H9 (cell line): ENCODE measurements around the gene ARID3A. TPM values are rescaled to one million over a fixed set of nuclear protein-coding genes. Genes with fewer than 3 reads are reported as not detected.

Experiments used
- DNase-seq: peaks from one replicate; pipeline ENCODE4 v3.0.0-alpha.2; 2017
- H2AFZ ChIP-seq: one replicate; pipeline ENCODE4 v1.6.1; 2013; ENCODE audit warnings: mild to moderate bottlenecking, low read length, control low read depth, moderate library complexity
- H2AK5ac ChIP-seq: 2 replicates; pipeline ENCODE4 v1.6.1; 2013; ENCODE audit warnings: low read length, control low read depth, mixed read lengths; ENCODE audit not compliant: insufficient read length
- H2BK120ac ChIP-seq: one replicate; pipeline ENCODE4 v1.6.1; 2013; ENCODE audit warnings: low read depth, mild to moderate bottlenecking, low read length, control low read depth, inconsistent platforms; ENCODE audit not compliant: poor library complexity, severe bottlenecking
- H2BK12ac ChIP-seq: 2 replicates; pipeline ENCODE4 v1.6.1; 2013; ENCODE audit warnings: low read length, control low read depth, mixed read lengths, low read depth; ENCODE audit not compliant: insufficient read length
- H2BK15ac ChIP-seq: 2 replicates; pipeline ENCODE4 v1.6.1; 2013; ENCODE audit warnings: low read depth, low read length, control low read depth
- H2BK20ac ChIP-seq: one replicate; pipeline ENCODE4 v1.6.1; 2013; ENCODE audit warnings: low read depth, mild to moderate bottlenecking, low read length, control low read depth, inconsistent platforms; ENCODE audit not compliant: poor library complexity, severe bottlenecking
- H2BK5ac ChIP-seq: 2 replicates; pipeline ENCODE4 v1.6.1; 2013; ENCODE audit warnings: low read length, control low read depth, mixed read lengths; ENCODE audit not compliant: insufficient read length
- H3K14ac ChIP-seq: 2 replicates; pipeline ENCODE4 v1.6.1; 2013; ENCODE audit warnings: low read length, control low read depth; ENCODE audit not compliant: insufficient read depth
- H3K18ac ChIP-seq: 2 replicates; pipeline ENCODE4 v1.6.1; 2013; ENCODE audit warnings: low read depth, mild to moderate bottlenecking, mixed read lengths, low read length, control low read depth; ENCODE audit not compliant: insufficient read length
- H3K23ac ChIP-seq: 2 replicates; pipeline ENCODE4 v1.6.1; 2013; ENCODE audit warnings: low read length, control low read depth, mixed read lengths, low read depth; ENCODE audit not compliant: insufficient read length
- H3K23me2 ChIP-seq: 2 replicates; pipeline ENCODE4 v1.6.1; 2013; ENCODE audit warnings: low read depth, mild to moderate bottlenecking, mixed read lengths, low read length, control low read depth; ENCODE audit not compliant: insufficient read length, poor library complexity, severe bottlenecking
- H3K27ac ChIP-seq: 2 replicates; pipeline ENCODE4 v1.5.1; 2013; ENCODE audit warnings: low read length, control low read depth, mixed read lengths, low read depth; ENCODE audit not compliant: insufficient read length
- H3K27me3 ChIP-seq: 2 replicates; pipeline ENCODE4 v1.6.1; 2013; ENCODE audit warnings: low read length, control low read depth, inconsistent platforms; ENCODE audit not compliant: insufficient read depth
- H3K4ac ChIP-seq: 2 replicates; pipeline ENCODE4 v1.6.1; 2013; ENCODE audit warnings: low read depth, mild to moderate bottlenecking, control low read depth, inconsistent platforms, low read length, moderate library complexity
- H3K4me1 ChIP-seq: 2 replicates; pipeline ENCODE4 v1.6.1; 2013; ENCODE audit warnings: low read length, control low read depth, inconsistent platforms; ENCODE audit not compliant: insufficient read depth
- H3K4me2 ChIP-seq: 2 replicates; pipeline ENCODE4 v1.6.1; 2013; ENCODE audit warnings: low read length, control low read depth, mixed read lengths; ENCODE audit not compliant: insufficient read length, insufficient read depth
- H3K56ac ChIP-seq: 2 replicates; pipeline ENCODE4 v1.6.1; 2013; ENCODE audit warnings: low read depth, mild to moderate bottlenecking, mixed read lengths, low read length, control low read depth; ENCODE audit not compliant: insufficient read length
- H3K79me1 ChIP-seq: 2 replicates; pipeline ENCODE4 v1.6.1; 2013; ENCODE audit warnings: low read depth, mild to moderate bottlenecking, moderate library complexity, low read length, control low read depth, inconsistent platforms; ENCODE audit not compliant: insufficient read depth, poor library complexity, severe bottlenecking
- H3K79me2 ChIP-seq: 2 replicates; pipeline ENCODE4 v1.6.1; 2013; ENCODE audit warnings: low read length, control low read depth, inconsistent platforms; ENCODE audit not compliant: insufficient read depth
- H3K9ac ChIP-seq: 2 replicates; pipeline ENCODE4 v1.6.1; 2013; ENCODE audit warnings: low read length, control low read depth, mixed read lengths; ENCODE audit not compliant: insufficient read length; ENCODE audit errors: extremely low read depth
- H3K9me3 ChIP-seq: one replicate; pipeline ENCODE4 v1.6.1; 2013; ENCODE audit warnings: low read depth, low read length, inconsistent platforms; ENCODE audit not compliant: control insufficient read depth
- H3T11ph ChIP-seq: one replicate; pipeline ENCODE4 v1.6.1; 2013; ENCODE audit warnings: mild to moderate bottlenecking, low read length, control low read depth, inconsistent platforms
- H4K20me1 ChIP-seq: one replicate; pipeline ENCODE4 v1.6.1; 2013; ENCODE audit not compliant: control insufficient read depth, insufficient read length, insufficient read depth
- H4K5ac ChIP-seq: 2 replicates; pipeline ENCODE4 v1.6.1; 2013; ENCODE audit warnings: low read depth, mild to moderate bottlenecking, mixed read lengths, low read length, control low read depth; ENCODE audit not compliant: insufficient read length
- H4K8ac ChIP-seq: replicated peaks from 2 replicates; pipeline ENCODE4 v1.6.1; 2013; ENCODE audit warnings: low read length, control low read depth, mixed read lengths, low read depth; ENCODE audit not compliant: insufficient read length
- H4K91ac ChIP-seq: 2 replicates; pipeline ENCODE4 v1.6.1; 2013; ENCODE audit warnings: low read depth, mild to moderate bottlenecking, moderate library complexity, mixed read lengths, low read length, control low read depth; ENCODE audit not compliant: insufficient read length
- H3K27ac Mint-ChIP-seq, 3 experiments: 2 replicates in 2 of 3; 3 replicates in 1 of 3; pipeline ENCODE4 v1.8.0; 2020 to 2021; ENCODE audit warnings: mixed read lengths in 3 of 3, mild to moderate bottlenecking in 1 of 3, moderate library complexity in 1 of 3
- H3K27me3 Mint-ChIP-seq: 2 replicates; pipeline ENCODE4 v1.8.0; 2021; ENCODE audit warnings: low read depth, mild to moderate bottlenecking, moderate library complexity, mixed read lengths
- H3K36me3 Mint-ChIP-seq, 3 experiments: 2 replicates in 2 of 3; 3 replicates in 1 of 3; pipeline ENCODE4 v1.8.0; 2020 to 2021; ENCODE audit warnings: low read depth in 3 of 3, mixed read lengths in 3 of 3; ENCODE audit not compliant: insufficient read depth in 1 of 3
- H3K4me1 Mint-ChIP-seq, 2 experiments: 2 replicates each; pipeline ENCODE4 v1.8.0; 2020; ENCODE audit warnings: mixed read lengths in 2 of 2
- H3K4me3 Mint-ChIP-seq, 2 experiments: 2 replicates in 1 of 2; 3 replicates in 1 of 2; pipeline ENCODE4 v1.8.0; 2020 to 2021; ENCODE audit warnings: mild to moderate bottlenecking in 2 of 2, mixed read lengths in 2 of 2, moderate library complexity in 1 of 2
- H3K9me3 Mint-ChIP-seq, 2 experiments: 2 replicates in 1 of 2; 3 replicates in 1 of 2; pipeline ENCODE4 v1.8.0; 2020; ENCODE audit warnings: mild to moderate bottlenecking in 2 of 2, mixed read lengths in 2 of 2, moderate library complexity in 1 of 2
- CTCF ChIP-seq: fragments of 200-600 bp; sonication (generic); conservative IDR thresholded peaks from 3 replicates; pipeline ENCODE4 v1.8.0; 2021; ENCODE audit warnings: antibody characterized with exemption, mild to moderate bottlenecking
- WGBS: extraction: QIAGEN DNeasy Blood & Tissue Kit; methylation state at CpG from one replicate; pipeline ENCODE4 v1.1.7; 2013; ENCODE audit warnings: missing lambda C conversion rate, low lambda C conversion rate, mixed read lengths; ENCODE audit not compliant: insufficient read length; ENCODE audit errors: extremely low coverage; 5-methylcytosine and 5-hydroxymethylcytosine counted together
- total RNA-seq: library from RNA; stranded (reverse); gene quantifications from 2 replicates; pipeline ENCODE4 v1.2.1, GENCODE V29; 2021

Gene ARID3A
- total RNA-seq, 1 experiment from 2014 or later, result 98.3 TPM

DNA sequence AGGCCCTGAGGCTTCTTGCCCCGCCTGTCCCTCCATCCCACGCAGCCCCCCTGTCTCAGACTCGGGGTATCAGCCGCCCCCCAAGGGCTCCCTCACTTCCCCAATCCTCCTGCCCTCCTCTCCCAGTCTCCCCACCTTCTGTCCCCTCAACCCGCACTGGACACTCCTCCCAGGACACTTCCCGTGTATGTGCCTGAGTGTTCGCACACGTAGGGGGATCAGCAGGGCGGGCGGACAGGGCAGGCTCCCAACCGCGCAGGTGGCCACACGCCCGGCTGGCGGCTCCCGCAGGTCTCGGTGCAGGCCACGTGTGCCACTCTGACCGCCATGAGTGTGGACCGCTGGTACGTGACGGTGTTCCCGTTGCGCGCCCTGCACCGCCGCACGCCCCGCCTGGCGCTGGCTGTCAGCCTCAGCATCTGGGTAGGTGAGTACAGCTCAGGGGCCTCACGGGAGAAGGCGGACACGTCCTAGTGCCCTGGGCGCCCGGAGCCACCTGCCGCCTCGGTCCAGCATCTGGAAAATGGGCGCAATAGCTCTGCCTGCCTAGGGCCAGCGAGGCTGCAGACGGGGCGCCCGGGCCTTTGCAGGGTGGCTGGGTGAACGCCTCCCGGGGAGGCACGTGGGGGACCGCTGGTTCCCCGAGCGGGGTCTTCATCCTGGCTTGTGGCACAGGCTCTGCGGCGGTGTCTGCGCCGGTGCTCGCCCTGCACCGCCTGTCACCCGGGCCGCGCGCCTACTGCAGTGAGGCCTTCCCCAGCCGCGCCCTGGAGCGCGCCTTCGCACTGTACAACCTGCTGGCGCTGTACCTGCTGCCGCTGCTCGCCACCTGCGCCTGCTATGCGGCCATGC is 6.4 kb upstream of the ARID3A start:
- no peak overlapping the region for H3K18ac ChIP-seq
- H3K36me3 Mint-ChIP-seq, result peaks cover 0 to 2% (median 0%) of the 10 kb centered on the region in 3 experiments; a peak in 1 of 7 replicates
- WGBS, result no CpG with 5 or more reads among the region's 68 CpGs
- H3K4me1 ChIP-seq, result no peaks in the 10 kb centered on the region
- no peak overlapping the region for H2AK5ac ChIP-seq
- no peak overlapping the region for H4K5ac ChIP-seq
- no peak overlapping the region for H3K9ac ChIP-seq
- peaks cover 0 to 3% of the 10 kb centered on the region in 2 experiments; a peak in 2 of 5 replicates for H3K9me3 Mint-ChIP-seq
- peak overlapping the region in 1 of 2 experiments; percentile 73; a peak in 3 of 5 replicates for H3K4me3 Mint-ChIP-seq
- H3T11ph ChIP-seq, result no peak overlapping the region
- no peak overlapping the region for H2BK5ac ChIP-seq
- no peak overlapping the region for H4K8ac ChIP-seq
- H3K4me1 Mint-ChIP-seq, result peaks cover 5 to 8% of the 10 kb centered on the region in 2 experiments; a peak in 3 of 4 replicates
- peaks cover 19% of the 10 kb centered on the region; the same call in 1 of the 2 replicates for H3K27me3 ChIP-seq
- H3K79me1 ChIP-seq, result no peaks in the 10 kb centered on the region
- no peak overlapping the region for H2AFZ ChIP-seq
- H2BK15ac ChIP-seq, result no peak overlapping the region
- H3K4me2 ChIP-seq, result peak overlapping the region; percentile 34
- peaks cover 72% of the 10 kb centered on the region for H3K27me3 Mint-ChIP-seq
- H3K23ac ChIP-seq, result no peak overlapping the region
- H3K27ac Mint-ChIP-seq, result no peak overlapping the region
- H4K91ac ChIP-seq, result no peak overlapping the region
- DNase-seq, result no peak
- H3K23me2 ChIP-seq, result peaks cover 13% of the 10 kb centered on the region
- H3K4ac ChIP-seq, result no peak overlapping the region
- H2BK20ac ChIP-seq, result no peak overlapping the region
- no peaks in the 10 kb centered on the region for H3K9me3 ChIP-seq
- H2BK12ac ChIP-seq, result no peak overlapping the region
- H3K79me2 ChIP-seq, result no peaks in the 10 kb centered on the region
- H3K27ac ChIP-seq, result no peak overlapping the region
- H3K14ac ChIP-seq, result no peak overlapping the region
- no peak overlapping the region for H2BK120ac ChIP-seq
- no peak overlapping the region for H3K56ac ChIP-seq
- H4K20me1 ChIP-seq, result no peaks in the 10 kb centered on the region
- TF ChIP-seq CTCF, result no peak
